CD8-positive, alpha-beta memory T cell (primary cell): ENCODE results near the gene CRADD. TPM values are rescaled to one million over a fixed set of nuclear protein-coding genes. Genes with fewer than 3 reads are reported as not detected.

ENCODE experiments used
- CTCF ChIA-PET: fragments of 350-600 bp; sonication (Branson Sonifier 250); formaldehyde crosslinking; loops from one replicate; lab custom pipeline; 2021; ENCODE audit warnings: antibody characterized with exemption; lab: Charles Lee
- POLR2A ChIA-PET: fragments of 350-600 bp; sonication (Branson Sonifier 250); formaldehyde crosslinking; loops from one replicate; lab custom pipeline; 2021; ENCODE audit warnings: antibody characterized with exemption; lab: Charles Lee
- DNase-seq, 5 donors: peaks; one replicate each; pipeline versions ENCODE4 v3.0.0 to v3.0.0-alpha.2; 2020 to 2022; ENCODE audit warnings: mixed read lengths in 1 of 5
- H3K27ac ChIP-seq: one replicate; pipeline ENCODE4 v1.7.0; 2013; ENCODE audit warnings: low read depth, mild to moderate bottlenecking, low read length, moderate library complexity
- H3K27me3 ChIP-seq: 2 replicates; pipeline ENCODE4 v1.7.0; 2013; ENCODE audit warnings: low read length, mild to moderate bottlenecking; ENCODE audit not compliant: insufficient read depth, poor library complexity, severe bottlenecking
- H3K36me3 ChIP-seq: 2 replicates; pipeline ENCODE4 v1.7.0; 2013; ENCODE audit warnings: mild to moderate bottlenecking, low read length, moderate library complexity; ENCODE audit not compliant: insufficient read depth
- H3K4me1 ChIP-seq: 2 replicates; pipeline ENCODE4 v1.7.0; 2013; ENCODE audit warnings: mild to moderate bottlenecking, low read length, moderate library complexity; ENCODE audit not compliant: insufficient read depth
- H3K4me3 ChIP-seq: 2 replicates; pipeline ENCODE4 v1.7.0; 2013; ENCODE audit warnings: mild to moderate bottlenecking, low read length
- H3K9me3 ChIP-seq: 2 replicates; pipeline ENCODE4 v1.7.0; 2013; ENCODE audit warnings: mild to moderate bottlenecking, low read length
- H3K27ac Mint-ChIP-seq, 8 donors: one replicate each; pipeline ENCODE4 v1.8.0; 2020 to 2021; ENCODE audit warnings: mixed read lengths in 8 of 8, mild to moderate bottlenecking in 6 of 8, inconsistent platforms in 3 of 8, moderate library complexity in 3 of 8
- H3K27me3 Mint-ChIP-seq, 2 donors: one replicate each; pipeline ENCODE4 v1.8.0; 2020 to 2021; ENCODE audit warnings: mixed read lengths in 2 of 2, mild to moderate bottlenecking in 1 of 2, moderate library complexity in 1 of 2
- H3K36me3 Mint-ChIP-seq, 3 donors: one replicate each; pipeline ENCODE4 v1.8.0; 2020 to 2021; ENCODE audit warnings: mixed read lengths in 3 of 3, inconsistent platforms in 1 of 3, mild to moderate bottlenecking in 1 of 3
- H3K4me1 Mint-ChIP-seq, 3 donors: one replicate each; pipeline ENCODE4 v1.8.0; 2020 to 2021; ENCODE audit warnings: mixed read lengths in 3 of 3, inconsistent platforms in 1 of 3, mild to moderate bottlenecking in 1 of 3
- H3K4me3 Mint-ChIP-seq, 7 donors: one replicate each; pipeline ENCODE4 v1.8.0; 2020 to 2021; ENCODE audit warnings: mixed read lengths in 7 of 7, mild to moderate bottlenecking in 6 of 7, moderate library complexity in 4 of 7, inconsistent platforms in 2 of 7
- H3K9me3 Mint-ChIP-seq, 5 donors: one replicate each; pipeline ENCODE4 v1.8.0; 2020 to 2022; ENCODE audit warnings: mixed read lengths in 5 of 5, mild to moderate bottlenecking in 3 of 5, moderate library complexity in 2 of 5, inconsistent platforms in 1 of 5
- polyA plus RNA-seq: library from polyadenylated mRNA; unstranded; fragments of 300-500 nt; fragmentation: Illumina TruSeq; gene quantifications from one replicate; pipeline ENCODE4 v1.2.3, GENCODE V29; 2021
- total RNA-seq, 2 experiments: library from RNA; stranded (reverse); gene quantifications; one replicate each; pipeline ENCODE4 v1.2.3, GENCODE V29; 2021

Gene CRADD
- total and polyA plus RNA-seq, 3 experiments from 2014 or later = 8.6 to 13.2 (median 11.7) TPM

DNA sequence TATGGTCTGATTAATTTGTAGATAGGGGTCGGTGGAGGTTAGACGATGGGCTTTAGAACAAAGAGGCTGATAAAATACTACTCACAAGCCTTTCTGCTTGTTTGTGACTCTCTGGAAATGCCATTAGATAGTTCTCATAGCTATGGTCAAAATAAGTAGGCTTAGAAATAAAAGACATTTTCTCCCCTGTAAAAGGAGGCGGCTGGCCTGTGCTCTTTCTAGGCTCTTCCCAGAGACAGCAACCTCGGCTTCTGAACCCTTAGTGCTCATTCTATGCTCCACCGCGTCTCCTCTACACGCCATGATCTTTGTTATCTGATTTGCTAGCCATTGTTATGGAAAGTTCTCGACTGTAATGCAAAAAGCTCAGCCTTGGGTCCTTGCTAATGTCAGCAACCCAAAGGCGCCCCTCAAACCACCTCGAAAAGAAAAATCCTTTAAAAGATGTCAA is 64.5 kb downstream of the CRADD start:
- peak in 1 of 5 donors; percentile 1 for DNase-seq
- H3K27me3 ChIP-seq = no peaks in the 10 kb centered on the region
- ChIA-PET CTCF (interaction anchor here (1.5 to 2.1 kb wide), 2 partner anchors 25 to 359 kb away, joined by 5 to 14 read pairs; no protein-coding TSS in a partner anchor), POLR2A (interaction anchor here (0.6 kb wide), 1 partner anchor 848 kb away, joined by 7 read pairs; no protein-coding TSS in a partner anchor)
- Mint-ChIP-seq H3K4me3 (peak overlapping the region; percentile 87 to 93 (median 90)), H3K9me3 (no peaks in the 10 kb centered on the region), H3K27me3 (peaks cover 0 to 2% of the 10 kb centered on the region in 2 donors), H3K27ac (peak overlapping the region; percentile 31 to 88 (median 81)), H3K4me1 (peaks cover 27 to 41% (median 37%) of the 10 kb centered on the region in 3 donors), H3K36me3 (peaks cover 0 to 6% (median 0%) of the 10 kb centered on the region in 3 donors)
- H3K4me1 ChIP-seq = peaks cover 30% of the 10 kb centered on the region
- peak overlapping the region; percentile 76 for H3K27ac ChIP-seq
- H3K36me3 ChIP-seq = no peaks in the 10 kb centered on the region
- peak overlapping the region; percentile 48 for H3K4me3 ChIP-seq
- no peaks in the 10 kb centered on the region for H3K9me3 ChIP-seq

DNA sequence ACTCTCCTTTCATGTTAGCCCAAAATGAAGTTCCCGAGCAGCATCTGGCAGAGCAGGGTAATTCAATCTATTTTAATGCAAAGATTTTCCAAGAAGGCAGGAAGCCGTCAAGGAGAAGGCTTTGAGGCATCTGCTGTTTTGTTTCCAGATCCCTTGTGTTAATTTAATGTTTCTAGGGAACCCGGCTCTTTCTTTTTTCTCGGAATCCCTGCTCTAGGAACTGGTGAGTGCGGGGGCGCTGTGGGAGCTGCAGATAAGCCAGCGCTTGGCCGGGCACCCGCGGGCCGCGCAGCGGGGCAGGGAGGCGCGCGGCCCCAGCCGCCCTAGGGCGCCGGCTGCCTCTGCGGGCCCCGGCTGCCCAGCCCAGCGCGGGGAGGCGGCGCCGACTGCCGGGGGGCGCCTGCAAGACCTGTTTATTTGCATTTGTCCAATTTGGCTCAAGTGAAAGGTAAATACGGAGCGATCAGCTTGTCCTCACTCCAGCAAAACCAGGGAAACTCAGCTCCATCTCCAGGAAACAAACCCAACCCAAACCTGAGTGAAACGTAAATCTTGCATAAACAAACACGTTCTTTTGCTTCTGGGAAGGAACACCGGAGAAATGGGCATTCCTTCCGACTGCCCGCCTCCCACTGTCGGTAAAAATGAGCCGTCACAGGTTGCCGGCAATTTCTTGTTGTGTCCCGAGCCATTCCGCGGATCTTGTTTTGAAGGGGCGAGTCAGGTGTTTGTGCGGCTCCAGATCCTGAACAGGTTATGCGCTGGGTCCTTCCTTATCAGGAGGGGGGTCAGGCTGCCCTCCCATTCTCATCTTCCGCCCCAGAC is 65.1 kb downstream of the CRADD start:
- peak overlapping the region; percentile 76 for H3K27ac ChIP-seq
- DNase-seq = peak; percentile 12 to 56 (median 42)
- CTCF ChIA-PET = interaction anchor here (1.5 to 2.1 kb wide), 2 partner anchors 25 to 359 kb away, joined by 5 to 14 read pairs; no protein-coding TSS in a partner anchor

DNA sequence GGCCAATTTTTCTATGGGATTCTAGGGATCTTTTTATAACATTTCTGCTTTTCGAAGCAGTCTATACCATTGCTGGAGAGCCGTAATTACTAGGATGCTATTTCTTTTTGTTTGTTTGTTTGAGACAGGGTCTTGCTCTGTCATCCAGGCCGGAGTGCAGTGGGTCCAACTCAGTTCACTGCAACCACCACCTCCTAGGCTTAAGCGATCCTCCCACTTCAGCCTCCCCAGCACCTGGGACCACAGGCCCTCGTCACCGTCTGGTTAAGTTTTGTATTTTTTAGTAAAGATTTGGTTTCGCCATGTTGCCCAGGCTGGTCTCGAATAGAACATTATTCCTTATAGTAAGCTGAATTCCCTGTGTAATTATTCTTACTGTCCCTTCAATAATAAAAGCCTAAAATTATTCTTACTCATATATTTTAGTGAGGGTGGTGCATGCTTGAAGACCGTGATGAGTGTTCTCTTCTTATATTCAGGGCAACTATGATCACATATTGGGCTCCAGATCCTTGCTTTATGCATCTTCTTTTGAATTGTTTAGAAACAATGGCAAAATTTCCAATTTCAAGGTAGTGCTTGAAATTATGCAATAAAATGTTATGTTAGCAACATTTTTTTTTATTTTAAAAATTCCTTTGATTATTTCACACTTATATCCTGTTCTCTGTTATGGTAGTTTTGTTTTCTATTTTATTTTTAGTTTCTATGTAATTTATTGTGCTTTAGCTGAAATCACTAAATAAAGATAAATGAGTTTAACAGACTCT is 66.2 kb downstream of the CRADD start:
- Mint-ChIP-seq H3K27ac (peak overlapping the region in 5 of 8 donors; percentile 11 to 89 (median 66)), H3K9me3 (no peaks in the 10 kb centered on the region), H3K4me1 (peaks cover 27 to 35% (median 29%) of the 10 kb centered on the region in 3 donors), H3K27me3 (peaks cover 0 to 2% of the 10 kb centered on the region in 2 donors), H3K36me3 (peaks cover 0 to 6% (median 0%) of the 10 kb centered on the region in 3 donors), H3K4me3 (peak overlapping the region; percentile 87 to 94 (median 90))
- Histone ChIP-seq H3K27ac (peak overlapping the region; percentile 75), H3K9me3 (no peaks in the 10 kb centered on the region), H3K36me3 (no peaks in the 10 kb centered on the region), H3K4me3 (peak overlapping the region; percentile 72), H3K27me3 (no peaks in the 10 kb centered on the region), H3K4me1 (peaks cover 29% of the 10 kb centered on the region)
- POLR2A ChIA-PET = no interaction called here
- DNase-seq = no peak
- CTCF ChIA-PET = interaction anchor here (0.6 kb wide), 1 partner anchor 359 kb away, joined by 3 read pairs; no protein-coding TSS in a partner anchor

More for the DNA sequence above, 65.1 kb downstream of the CRADD start:
- Mint-ChIP-seq H3K4me3 (peak overlapping the region; percentile 87 to 94 (median 90)), H3K4me1 (peaks cover 27 to 41% (median 37%) of the 10 kb centered on the region in 3 donors), H3K36me3 (peaks cover 0 to 6% (median 0%) of the 10 kb centered on the region in 3 donors), H3K27ac (peak overlapping the region; percentile 41 to 91 (median 82)), H3K9me3 (no peaks in the 10 kb centered on the region), H3K27me3 (peaks cover 0 to 2% of the 10 kb centered on the region in 2 donors)
- POLR2A ChIA-PET = no interaction called here
- H3K36me3 ChIP-seq = no peaks in the 10 kb centered on the region
- no peaks in the 10 kb centered on the region for H3K9me3 ChIP-seq
- H3K4me3 ChIP-seq = peak overlapping the region; percentile 72
- no peaks in the 10 kb centered on the region for H3K27me3 ChIP-seq
- H3K4me1 ChIP-seq = peaks cover 30% of the 10 kb centered on the region

DNA sequence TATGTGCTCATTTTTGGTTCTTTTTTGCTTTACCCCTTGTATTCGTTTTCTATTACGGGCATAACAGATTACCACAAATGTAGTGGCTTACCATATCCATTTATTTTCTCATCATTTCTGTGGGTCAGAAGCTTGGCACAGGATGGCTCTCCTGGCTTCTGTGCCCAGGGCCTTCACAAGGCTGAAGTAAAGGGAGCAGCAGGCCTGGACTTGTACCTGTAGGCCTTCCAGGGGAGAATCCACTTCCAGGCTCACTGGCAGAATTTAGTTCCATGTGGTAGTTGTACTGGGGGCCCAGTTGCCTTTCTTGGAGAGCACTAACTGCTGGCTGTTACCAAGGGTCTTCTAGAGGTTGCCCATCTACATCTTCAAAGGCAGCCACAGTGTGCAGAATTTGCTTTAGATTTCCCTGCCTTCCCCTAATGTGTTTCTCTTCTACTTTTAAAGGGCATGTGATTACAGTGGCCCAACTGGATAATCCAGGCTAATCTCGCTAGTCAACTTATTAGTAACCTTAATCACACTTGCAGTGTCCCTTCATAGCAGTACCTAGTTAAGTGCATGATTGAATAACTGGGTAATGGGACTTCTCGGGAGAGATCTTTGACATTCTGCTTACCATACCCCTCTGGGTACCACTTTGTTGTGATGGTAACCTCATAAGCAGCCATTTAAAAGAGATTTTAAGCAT is 67.0 kb downstream of the CRADD start:
- Mint-ChIP-seq H3K4me1 (peaks cover 28 to 32% (median 30%) of the 10 kb centered on the region in 3 donors), H3K36me3 (peaks cover 0 to 6% (median 3%) of the 10 kb centered on the region in 3 donors), H3K9me3 (no peaks in the 10 kb centered on the region), H3K27me3 (no peaks in the 10 kb centered on the region), H3K27ac (peak overlapping the region in 2 of 8 donors; percentile 19 to 74), H3K4me3 (peak overlapping the region in 2 of 7 donors; percentile 32 to 90)
- ChIA-PET CTCF (interaction anchor here (0.6 kb wide), 1 partner anchor 358 kb away, joined by 3 read pairs; no protein-coding TSS in a partner anchor), POLR2A (no interaction called here)
- H3K4me1 ChIP-seq = peaks cover 23% of the 10 kb centered on the region
- no peaks in the 10 kb centered on the region for H3K9me3 ChIP-seq
- peak overlapping the region; percentile 0 for H3K27ac ChIP-seq
- H3K36me3 ChIP-seq = no peaks in the 10 kb centered on the region
- no peaks in the 10 kb centered on the region for H3K27me3 ChIP-seq
- no peak overlapping the region for H3K4me3 ChIP-seq
- DNase-seq = no peak

DNA sequence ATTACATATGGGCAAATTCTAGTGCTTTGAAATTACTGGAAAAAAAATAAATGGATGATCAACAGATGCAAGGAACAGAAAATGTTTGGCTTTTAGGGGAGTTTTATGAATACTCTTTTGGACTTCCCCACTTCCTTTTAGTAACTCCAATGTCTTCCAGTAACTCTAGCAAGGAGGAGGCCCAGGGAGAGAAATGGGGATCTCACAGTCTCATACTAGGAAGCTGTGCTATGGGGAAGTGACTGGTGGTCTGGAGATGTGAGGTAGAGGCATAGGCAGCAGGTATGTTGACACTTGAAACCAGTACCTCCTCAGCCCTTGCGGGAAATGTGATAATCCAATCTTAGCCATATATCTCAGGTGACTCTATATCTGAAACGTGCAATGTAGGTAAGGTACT is 68.1 kb downstream of the CRADD start:
- H3K27ac Mint-ChIP-seq = no peak overlapping the region
- Histone ChIP-seq H3K27ac (no peak overlapping the region), H3K9me3 (no peaks in the 10 kb centered on the region), H3K36me3 (no peaks in the 10 kb centered on the region), H3K27me3 (no peaks in the 10 kb centered on the region), H3K4me3 (no peak overlapping the region), H3K4me1 (peaks cover 23% of the 10 kb centered on the region)
- no peaks in the 10 kb centered on the region for H3K27me3 Mint-ChIP-seq
- H3K36me3 Mint-ChIP-seq = peaks cover 0 to 6% (median 3%) of the 10 kb centered on the region in 3 donors
- peaks cover 29 to 43% (median 35%) of the 10 kb centered on the region in 3 donors for H3K4me1 Mint-ChIP-seq
- POLR2A ChIA-PET = no interaction called here
- no peaks in the 10 kb centered on the region for H3K9me3 Mint-ChIP-seq
- peak overlapping the region in 1 of 7 donors; percentile 1 for H3K4me3 Mint-ChIP-seq
- DNase-seq = no peak
- CTCF ChIA-PET = no interaction called here

DNA sequence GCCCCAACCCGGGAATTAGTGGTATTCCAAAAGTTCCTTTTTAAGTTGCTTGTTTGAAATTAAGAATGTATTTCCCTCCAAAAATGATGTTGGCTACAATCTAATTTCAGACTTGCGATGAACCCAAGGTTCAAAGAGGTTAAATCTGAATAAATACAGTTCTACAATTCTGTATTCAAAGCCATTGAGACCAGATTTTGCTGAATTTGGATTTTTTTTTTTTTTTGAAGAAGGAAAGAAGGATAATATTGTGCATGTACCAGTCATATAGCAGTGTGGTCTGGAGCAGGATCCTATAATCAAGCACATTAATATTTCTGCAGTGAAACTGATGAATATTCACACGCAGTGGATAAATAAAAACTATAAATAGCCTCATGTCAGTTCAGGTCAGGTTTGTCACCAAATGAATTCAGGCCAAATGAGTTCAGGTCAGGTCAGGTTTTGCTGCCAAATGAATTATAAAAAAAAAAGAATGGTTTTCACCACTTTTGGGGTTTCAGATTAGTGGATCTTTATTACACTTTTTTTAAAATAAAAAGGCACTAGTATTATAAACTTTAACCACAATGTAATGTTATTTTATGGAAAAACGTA is 69.5 kb downstream of the CRADD start:
- Mint-ChIP-seq H3K9me3 (no peaks in the 10 kb centered on the region), H3K4me3 (no peak overlapping the region), H3K36me3 (peaks cover 0 to 6% (median 3%) of the 10 kb centered on the region in 3 donors), H3K27me3 (peaks cover 0 to 2% of the 10 kb centered on the region in 2 donors), H3K4me1 (peaks cover 24 to 39% (median 26%) of the 10 kb centered on the region in 3 donors), H3K27ac (no peak overlapping the region)
- ChIA-PET CTCF (no interaction called here), POLR2A (no interaction called here)
- Histone ChIP-seq H3K36me3 (no peaks in the 10 kb centered on the region), H3K4me1 (peaks cover 14% of the 10 kb centered on the region), H3K27ac (no peak overlapping the region), H3K9me3 (no peaks in the 10 kb centered on the region), H3K4me3 (no peak overlapping the region), H3K27me3 (no peaks in the 10 kb centered on the region)
- no peak for DNase-seq
